A549 (cell line): ENCODE results near the gene DNAJC5.

Experiments used
- CTCF ChIP-seq: fragments of >200 bp; sonication (Bioruptor Twin); formaldehyde crosslinking; IDR thresholded peaks from 3 replicates; pipeline ENCODE4 v1.5.1; 2016
- ELK1 ChIP-seq: fragments of 150-350 bp; IDR thresholded peaks from 2 replicates; pipeline ENCODE4 v1.6.1; 2014; ENCODE audit warnings: low read depth, mild to moderate bottlenecking, low read length
- EP300 ChIP-seq, 2 experiments: fragments of >200 bp; sonication (Bioruptor Twin); formaldehyde crosslinking; IDR thresholded peaks; 2 replicates in 1 of 2; 3 replicates in 1 of 2; pipeline ENCODE4 v1.6.1; 2016 to 2017
- JUN ChIP-seq, 2 experiments: fragments of >200 bp; sonication (Bioruptor Twin); formaldehyde crosslinking; IDR thresholded peaks; 2 replicates in 1 of 2; 3 replicates in 1 of 2; pipeline ENCODE4 v1.6.1; 2016 to 2017
- KDM1A ChIP-seq: fragments of 200-600 bp; sonication (generic); IDR thresholded peaks from 2 replicates; pipeline ENCODE4 v1.6.1; 2016; ENCODE audit warnings: low read depth, mild to moderate bottlenecking
- KDM5A ChIP-seq: fragments of 200-600 bp; sonication (generic); IDR thresholded peaks from 2 replicates; pipeline ENCODE4 v1.6.1; 2016; ENCODE audit warnings: antibody characterized with exemption, mild to moderate bottlenecking
- MAFK ChIP-seq: fragments of 450-650 bp; IDR thresholded peaks from 2 replicates; pipeline ENCODE4 v1.6.1; 2014; ENCODE audit not compliant: partially characterized antibody
- MAX ChIP-seq: IDR thresholded peaks from 2 replicates; pipeline ENCODE4 v1.6.1; 2012
- NR3C1 ChIP-seq: fragments of >200 bp; sonication (Bioruptor Twin); formaldehyde crosslinking; IDR thresholded peaks from 3 replicates; pipeline ENCODE4 v1.6.1; 2017
- POLR2A ChIP-seq: IDR thresholded peaks from 2 replicates; pipeline ENCODE4 v1.6.1; 2012; ENCODE audit warnings: mild to moderate bottlenecking, low read length
- RAD21 ChIP-seq, 2 experiments: fragments of >200 bp in 1 of 2; sonication (Bioruptor Twin) in 1 of 2; formaldehyde crosslinking in 1 of 2; IDR thresholded peaks in 1 of 2; conservative IDR thresholded peaks in 1 of 2; 2 replicates in 1 of 2; 3 replicates in 1 of 2; pipeline ENCODE4 v1.6.1; 2012 to 2018; ENCODE audit warnings: inconsistent platforms in 1 of 2
- TFCP2L1 ChIP-seq: fragments of 250-450 bp; sonication (Bioruptor Pico); IDR thresholded peaks from 2 replicates; pipeline ENCODE4 v1.5.0; 2021; ENCODE audit warnings: mild to moderate bottlenecking
- TP53 ChIP-seq: fragments of 250-450 bp; sonication (Bioruptor Pico); IDR thresholded peaks from 2 replicates; pipeline ENCODE4 v1.5.0; 2021; ENCODE audit warnings: mild to moderate bottlenecking, moderate library complexity
- ZFP36 ChIP-seq: fragments of 450-650 bp; IDR thresholded peaks from 2 replicates; pipeline ENCODE4 v1.6.1; 2014; ENCODE audit warnings: borderline replicate concordance; ENCODE audit not compliant: partially characterized antibody

DNA sequence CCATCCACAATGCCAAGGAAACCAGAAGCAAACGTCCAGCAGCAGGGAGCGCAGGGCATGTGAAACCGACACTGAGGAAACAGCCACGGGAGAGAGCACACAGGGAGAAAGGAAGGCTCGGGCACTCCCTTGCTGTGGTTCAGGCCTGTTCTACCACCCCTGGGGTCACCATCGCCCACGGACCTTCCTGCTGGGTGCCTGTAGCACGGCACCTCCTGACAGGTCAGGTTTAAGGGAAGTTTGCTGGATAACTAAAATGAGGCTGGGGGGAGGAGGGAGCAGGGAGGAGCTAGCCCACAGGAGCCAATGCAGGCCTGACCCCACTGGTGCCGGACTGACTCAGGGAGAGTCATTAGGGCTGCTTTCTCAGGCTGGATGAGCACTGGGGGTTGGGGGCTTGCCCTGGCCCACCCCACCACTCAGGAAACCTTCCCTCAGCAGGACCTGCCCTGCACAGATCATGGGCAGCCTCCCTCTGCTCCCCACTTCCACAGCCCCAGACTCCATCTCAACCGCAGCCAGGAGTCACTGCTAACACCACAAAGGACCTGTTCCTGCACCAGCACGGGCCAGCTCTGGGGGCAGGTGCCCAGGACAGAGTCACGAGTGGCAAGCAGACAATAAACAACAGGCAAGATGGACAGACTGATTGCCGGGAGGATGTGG lies 59.0 kb downstream of the DNAJC5 start:
- no peak for TF ChIP-seq CTCF
- no peak for TF ChIP-seq POLR2A
- TF ChIP-seq ELK1: no peak
- no peak for TF ChIP-seq JUN (IDR thresholded peaks at IDR 0.05)
- no peak for TF ChIP-seq TP53 (CRISPR knock-in tag)
- no peak for TF ChIP-seq ZFP36
- TF ChIP-seq EP300 (IDR thresholded peaks at IDR 0.05): no peak
- TF ChIP-seq RAD21 (conservative IDR thresholded peaks at IDR 0.05 in 1 of 2, IDR thresholded peaks at IDR 0.05 in 1 of 2): no peak
- TF ChIP-seq KDM1A: no peak
- TF ChIP-seq NR3C1: no peak
- TF ChIP-seq KDM5A: no peak
- TF ChIP-seq TFCP2L1: no peak
- no peak for TF ChIP-seq MAX
- no peak for TF ChIP-seq MAFK
